Panc1 (cell line): ENCODE data around the gene MAPKAPK3. TPM values are rescaled to one million over a fixed set of nuclear protein-coding genes. Genes with fewer than 3 reads are reported as not detected.

Source experiments
- ATAC-seq: fragments of 200-7000 bp; cut with Tn5 transposase; 2 replicates; pipeline ENCODE4 v1.9.1; 2020; ENCODE audit warnings: mild to moderate bottlenecking, moderate library complexity
- BruUV-seq: library from RNA; stranded (reverse); fragments of 400-500 nt; replicated peaks from 2 replicates; lab custom pipeline; 2021; lab: Mats Ljungman, UMichigan
- CTCF ChIA-PET: fragments of 300-600 bp; sonication (Branson Sonifier 250); formaldehyde crosslinking; loops from one replicate; lab custom pipeline; 2022; ENCODE audit warnings: antibody characterized with exemption; lab: Charles Lee
- POLR2A ChIA-PET: fragments of 300-600 bp; sonication (Branson Sonifier 250); formaldehyde crosslinking; loops from one replicate; lab custom pipeline; 2022; ENCODE audit warnings: antibody characterized with exemption; lab: Charles Lee
- DNase-seq: peaks from one replicate; pipeline ENCODE4 v3.0.0-alpha.2; 2010; ENCODE audit warnings: low read depth, low spot score
- H3K27ac ChIP-seq: 2 replicates; pipeline ENCODE4 v1.5.1; 2011; ENCODE audit warnings: mild to moderate bottlenecking, low read length, inconsistent platforms
- H3K27me3 ChIP-seq: fragments of 200-500 bp; sonication (Bioruptor generic); 2 replicates; pipeline ENCODE4 v1.6.0; 2014; ENCODE audit warnings: low read length, inconsistent platforms; ENCODE audit not compliant: control insufficient read depth, insufficient read depth
- H3K36me3 ChIP-seq: fragments of 200-500 bp; sonication (Bioruptor generic); 2 replicates; pipeline ENCODE4 v1.5.1; 2014; ENCODE audit warnings: inconsistent platforms, mild to moderate bottlenecking, low read length, moderate library complexity; ENCODE audit not compliant: control insufficient read depth, insufficient read depth
- H3K4me1 ChIP-seq: 2 replicates; pipeline ENCODE4 v1.5.1; 2011; ENCODE audit warnings: inconsistent platforms, mild to moderate bottlenecking, low read length, moderate library complexity; ENCODE audit not compliant: control insufficient read depth, insufficient read depth
- H3K4me3 ChIP-seq, 2 experiments: 2 replicates each; pipeline ENCODE4 v1.5.1; 2011 to 2012; ENCODE audit warnings: low read depth in 2 of 2, low read length in 2 of 2, mild to moderate bottlenecking in 2 of 2, inconsistent platforms in 1 of 2, moderate library complexity in 1 of 2
- H3K9me3 ChIP-seq: fragments of 200-500 bp; sonication (Bioruptor generic); 2 replicates; pipeline ENCODE4 v1.5.1; 2014; ENCODE audit warnings: low read depth, mild to moderate bottlenecking, inconsistent platforms, low read length, moderate library complexity; ENCODE audit not compliant: control insufficient read depth, insufficient read depth
- CTCF ChIP-seq: fragments of 450-650 bp; IDR thresholded peaks from 2 replicates; pipeline ENCODE4 v1.5.1; 2017; ENCODE audit warnings: mild to moderate bottlenecking
- POLR2AphosphoS5 ChIP-seq: IDR thresholded peaks from 2 replicates; pipeline ENCODE4 v1.6.1; 2012; ENCODE audit warnings: mild to moderate bottlenecking, low read depth, low read length, moderate library complexity
- REST ChIP-seq, 2 experiments: IDR thresholded peaks; 2 replicates each; pipeline ENCODE4 v1.6.1; 2011 to 2012; ENCODE audit warnings: low read depth in 2 of 2, control low read depth in 1 of 2, low read length in 1 of 2, mild to moderate bottlenecking in 1 of 2, moderate library complexity in 1 of 2; ENCODE audit not compliant: insufficient read depth in 1 of 2
- SIN3A ChIP-seq: IDR thresholded peaks from 2 replicates; pipeline ENCODE4 v1.6.1; 2012; ENCODE audit warnings: low read depth, mild to moderate bottlenecking, low read length, moderate library complexity, borderline replicate concordance; ENCODE audit not compliant: insufficient read depth
- TCF7L2 ChIP-seq: IDR thresholded peaks from 2 replicates; pipeline ENCODE4 v1.6.1; 2011; ENCODE audit warnings: mild to moderate bottlenecking, low read depth, low read length, inconsistent platforms
- in situ Hi-C: cut with HindIII; loops from 2 replicates; pipeline ENCODE4 v1.10.0; 2016; ENCODE audit warnings: low sequenced_read_pairs, low pct_unique_long_range_greater_than_20kb
- intact Hi-C: fragments of 100-400 bp; cut with micrococcal nuclease; formaldehyde crosslinking; loops from one replicate; pipeline ENCODE4 v1.10.0; 2022; ENCODE audit not compliant: unreplicated experiment
- total RNA-seq: library from RNA; stranded (reverse); gene quantifications from one replicate; pipeline ENCODE4 v1.2.1, GENCODE V29; 2021; ENCODE audit not compliant: unreplicated experiment

Gene MAPKAPK3
- total RNA-seq, 1 experiment from 2014 or later: 14.8 TPM

- H3K27ac ChIP-seq: no peak overlapping the region
- H3K9me3 ChIP-seq: no peaks in the 10 kb centered on the region
- no peak for TF ChIP-seq CTCF
- no peak for TF ChIP-seq SIN3A
- TF ChIP-seq POLR2AphosphoS5: no peak
- TF ChIP-seq REST (IDR thresholded peaks at IDR 0.05; ENCODE audit: insufficient read depth in 1 of 2, low read depth in 2 of 2, low read length in 1 of 2): no peak
- TF ChIP-seq TCF7L2: no peak
- no peak overlapping the region for H3K4me3 ChIP-seq
- CTCF ChIA-PET: no interaction called here
- in situ Hi-C loops: no loop called here
- intact Hi-C loops: loop anchor here (5.0 kb wide), 1 partner anchor 33 kb away; the partner anchor contains the start of gene MAPKAPK3
- ATAC-seq (no peak), DNase-seq (no peak)
- BruUV-seq: no TSS peak
- no peaks in the 10 kb centered on the region for H3K27me3 ChIP-seq
- H3K36me3 ChIP-seq: no peaks in the 10 kb centered on the region
- H3K4me1 ChIP-seq: no peaks in the 10 kb centered on the region
- POLR2A ChIA-PET: no interaction called here
These were observed 33.1 kb downstream of the MAPKAPK3 start for GRCh38 chr3:50650018-50650417.

GRCh38 chr3:50651445-50651844 lies 34.5 kb downstream of the MAPKAPK3 start:
- ATAC-seq (no peak), DNase-seq (no peak)
- TF ChIP-seq POLR2AphosphoS5: no peak
- TF ChIP-seq TCF7L2: no peak
- no peak for TF ChIP-seq REST (IDR thresholded peaks at IDR 0.05; ENCODE audit: insufficient read depth in 1 of 2, low read depth in 2 of 2, low read length in 1 of 2)
- no peak for TF ChIP-seq CTCF
- TF ChIP-seq SIN3A: no peak
- CTCF ChIA-PET: no interaction called here
- Histone ChIP-seq H3K27ac (no peak overlapping the region), H3K27me3 (no peaks in the 10 kb centered on the region), H3K4me3 (no peak overlapping the region), H3K36me3 (no peaks in the 10 kb centered on the region), H3K4me1 (no peaks in the 10 kb centered on the region), H3K9me3 (no peaks in the 10 kb centered on the region)
- POLR2A ChIA-PET: interaction anchor here (0.6 kb wide), 1 partner anchor 430 kb away, joined by 3 read pairs; no protein-coding TSS in a partner anchor
- in situ Hi-C loops: no loop called here
- intact Hi-C loops: loop anchor here (5.0 kb wide), 1 partner anchor 34 kb away; the partner anchor contains the start of gene MAPKAPK3
- no TSS peak for BruUV-seq
